ENCODE results near the gene TEDC1.

Gene TEDC1

DNA sequence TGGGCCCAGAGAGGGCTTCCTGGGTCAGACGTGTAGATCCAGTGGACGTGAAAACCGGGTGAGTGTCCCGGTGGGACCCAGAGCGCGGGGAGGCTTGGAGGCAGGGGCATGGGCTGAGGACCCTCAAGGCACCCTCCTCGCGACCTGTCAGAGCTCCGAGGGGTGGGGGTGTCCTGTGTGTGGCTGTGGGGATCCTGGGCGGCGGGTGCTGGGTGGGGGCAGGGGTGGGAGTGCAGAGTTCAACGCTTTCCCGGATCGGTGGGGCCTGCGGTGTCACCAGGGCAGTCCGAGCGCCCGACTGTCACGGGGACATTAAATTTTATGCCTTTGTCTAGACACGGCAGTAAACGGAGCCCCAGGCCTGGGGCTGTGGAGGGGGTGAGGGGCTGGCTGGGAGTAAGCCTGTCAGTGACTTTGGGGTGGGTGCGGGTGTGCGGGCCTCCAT lies 36.4 kb downstream of the TEDC1 start:
- no peak for DNase-seq

DNA sequence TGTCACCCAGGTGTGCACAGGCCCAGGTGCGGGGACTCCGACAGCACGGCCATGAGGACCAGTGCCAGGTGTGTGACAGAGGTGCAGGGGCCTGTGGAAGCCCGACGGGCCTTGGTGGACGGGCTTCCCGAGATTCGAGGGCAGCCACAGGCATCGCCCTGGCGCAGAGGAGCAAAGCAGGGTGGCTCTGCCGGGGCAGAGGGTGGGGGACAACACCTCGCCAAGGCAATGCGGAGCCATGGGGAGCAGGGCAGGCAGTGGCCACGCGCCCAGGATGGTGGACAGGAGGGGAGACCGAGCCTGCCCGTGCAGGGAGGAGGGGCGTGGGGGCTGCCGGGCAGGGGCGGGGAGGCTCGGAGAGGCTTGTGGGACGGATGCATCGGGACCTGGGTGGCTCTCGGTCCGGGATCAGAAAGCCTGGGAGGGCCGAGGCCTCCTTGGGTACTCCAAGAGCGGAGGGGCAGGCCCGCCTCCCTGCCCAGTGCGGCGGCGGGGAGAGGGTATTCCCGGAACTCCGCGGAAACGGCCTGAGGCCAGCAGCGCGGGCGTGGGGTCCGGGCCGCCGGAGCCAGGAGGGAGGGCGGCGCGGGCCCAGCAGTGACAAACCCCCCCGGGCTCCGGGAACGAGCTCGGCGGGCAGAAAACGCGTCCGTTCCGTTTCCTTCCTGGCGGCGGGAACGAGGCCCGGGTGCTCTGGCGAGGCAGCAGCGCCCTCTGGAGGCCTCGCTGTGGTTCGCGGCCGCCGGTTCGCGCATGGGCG lies 37.0 kb downstream of the TEDC1 start:
- peak; percentile 66 for DNase-seq

DNA sequence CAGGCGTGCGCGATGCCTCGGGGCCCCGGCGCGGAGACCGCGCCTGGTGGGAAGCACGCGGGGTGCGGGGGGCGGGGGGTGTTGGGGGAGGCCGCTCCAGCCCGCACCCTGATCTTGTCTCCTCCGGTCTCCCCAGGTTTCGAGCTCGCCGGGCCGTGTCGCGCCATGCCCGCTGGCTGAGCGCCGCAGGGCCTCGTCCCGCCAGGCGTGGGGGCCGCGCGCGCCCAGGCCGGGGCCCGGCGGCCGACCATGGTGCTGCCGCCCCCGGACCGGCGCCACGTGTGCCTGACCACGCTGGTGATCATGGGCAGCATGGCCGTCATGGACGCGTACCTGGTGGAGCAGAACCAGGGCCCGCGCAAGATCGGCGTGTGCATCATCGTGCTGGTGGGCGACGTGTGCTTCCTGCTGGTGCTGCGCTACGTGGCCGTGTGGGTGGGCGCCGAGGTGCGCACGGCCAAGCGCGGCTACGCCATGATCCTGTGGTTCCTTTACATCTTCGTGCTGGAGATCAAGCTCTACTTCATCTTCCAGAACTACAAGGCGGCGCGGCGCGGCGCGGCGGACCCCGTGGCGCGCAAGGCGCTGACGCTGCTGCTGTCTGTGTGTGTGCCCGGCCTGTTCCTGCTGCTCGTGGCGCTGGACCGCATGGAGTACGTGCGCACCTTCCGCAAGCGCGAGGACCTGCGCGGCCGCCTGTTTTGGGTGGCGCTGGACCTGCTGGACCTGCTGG lies 37.7 kb downstream of the TEDC1 start:
- no peak for DNase-seq

GRCh38 chr14:105529319-105529568 lies 38.2 kb downstream of the TEDC1 start:
- DNase-seq = no peak

GRCh38 chr14:105529569-105530284 lies 38.7 kb downstream of the TEDC1 start:
- DNase-seq = no peak

DNA sequence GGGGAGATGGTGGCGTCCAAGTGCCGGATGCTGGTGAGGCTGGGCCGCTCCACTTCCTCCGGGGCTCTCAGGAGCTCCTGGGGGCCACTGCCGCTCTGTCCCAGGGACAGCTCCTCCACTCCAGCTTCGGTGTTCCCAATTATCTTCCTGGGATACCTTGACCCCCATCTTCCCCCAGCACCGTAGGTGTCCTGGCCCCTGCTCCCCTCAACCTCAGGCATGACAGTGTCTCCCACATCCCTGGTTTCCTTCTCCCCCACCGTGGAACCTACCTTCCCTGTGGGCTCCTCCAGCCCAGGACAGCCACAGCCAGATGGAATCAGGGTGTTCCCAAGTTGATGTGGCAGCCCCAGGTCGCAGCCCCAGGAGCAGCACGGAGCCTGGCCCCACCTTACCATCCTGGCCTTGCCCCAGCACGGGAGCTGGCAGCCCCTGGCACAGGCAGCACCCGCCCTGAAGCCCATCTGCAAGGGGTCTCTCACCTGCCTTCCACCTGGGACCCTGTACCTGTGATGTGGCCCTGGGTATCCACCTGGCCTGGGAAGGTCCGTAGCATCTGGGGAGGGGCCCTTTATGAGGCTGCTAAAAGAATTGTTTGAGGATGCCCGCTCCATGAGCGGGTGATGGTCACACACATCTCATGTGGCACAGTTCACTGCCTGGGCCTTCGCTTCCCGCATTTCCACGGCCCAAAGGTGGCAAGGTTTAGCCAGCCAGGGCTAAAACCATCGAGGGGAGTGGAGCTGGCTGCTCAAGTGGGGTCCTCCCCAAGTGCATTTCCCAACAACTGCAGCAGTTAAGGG lies 39.4 kb downstream of the TEDC1 start:
- DNase-seq = no peak

DNA sequence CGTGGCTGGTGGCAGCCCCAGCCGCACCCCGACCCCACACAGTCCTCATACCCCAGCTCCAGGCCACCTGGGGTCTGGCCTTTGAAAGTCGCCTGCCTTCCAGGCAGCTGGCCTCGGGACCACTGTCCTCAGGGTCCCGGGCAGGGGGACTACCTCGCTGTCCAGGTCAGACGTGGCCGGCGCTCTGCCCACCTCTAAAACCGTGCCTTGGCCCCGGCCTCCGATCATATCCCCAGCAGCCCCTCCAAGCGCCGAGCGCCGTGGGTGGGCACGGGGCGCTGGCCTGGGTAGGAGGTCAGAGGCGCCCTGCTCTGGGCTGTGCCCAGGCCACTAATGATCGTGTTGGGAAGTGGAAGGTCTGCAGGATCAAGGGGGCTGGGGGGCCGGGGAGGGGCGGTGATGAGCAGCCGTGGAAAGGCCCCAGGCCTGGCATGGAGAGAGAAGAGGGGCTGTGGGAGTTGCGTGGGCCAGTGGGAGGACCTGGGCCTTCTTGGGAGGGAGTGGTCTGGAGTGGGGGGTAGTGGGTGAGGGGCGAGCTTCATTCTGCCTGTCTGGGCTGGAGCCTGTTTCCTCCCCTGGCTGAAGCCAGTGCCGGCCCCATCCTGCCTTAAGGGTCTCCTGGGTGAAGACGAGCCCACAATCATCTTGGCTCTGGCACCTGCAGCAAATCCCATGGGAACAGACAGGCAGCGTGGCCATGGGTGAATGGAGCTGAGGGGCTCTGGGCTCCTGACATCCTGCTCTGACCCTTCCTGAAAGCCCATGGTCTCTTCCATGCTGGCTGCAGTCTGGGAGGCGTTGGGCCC lies 40.2 kb downstream of the TEDC1 start:
- DNase-seq = no peak

DNA sequence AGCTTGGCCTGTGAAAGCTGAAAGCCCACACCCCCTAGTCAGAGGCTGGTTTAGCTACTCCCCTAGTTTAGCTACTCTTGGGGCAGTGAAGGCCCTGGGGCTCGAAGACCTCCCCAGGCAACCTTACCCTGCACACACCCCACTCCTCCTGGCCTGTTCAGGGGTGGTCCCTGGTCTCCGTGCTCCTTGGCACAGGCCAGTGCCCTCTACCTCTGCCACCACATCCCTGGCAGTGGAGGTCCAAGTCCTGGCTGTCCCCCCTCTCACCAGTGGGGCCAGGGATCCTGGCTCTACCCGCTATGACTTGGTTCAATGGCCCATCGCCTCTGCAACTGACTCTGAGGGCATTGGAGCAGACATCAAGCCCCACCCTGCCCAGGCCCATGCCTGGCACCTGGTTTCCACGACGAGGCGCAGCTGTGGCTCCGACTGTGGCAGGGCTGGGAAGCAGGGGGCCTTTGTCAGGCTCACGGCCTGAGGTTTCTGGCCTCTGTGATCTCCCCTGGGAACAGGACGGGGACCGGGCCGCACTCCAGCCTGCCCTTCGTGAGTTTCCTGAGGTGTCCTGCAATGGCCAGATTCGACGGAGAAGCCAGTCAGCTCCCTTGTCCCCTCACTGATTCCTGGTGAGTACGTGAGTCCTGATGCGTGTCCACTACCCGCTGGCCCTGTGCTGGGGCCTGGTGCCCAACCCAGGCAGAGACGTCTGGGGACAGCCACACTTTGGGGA lies 41.0 kb downstream of the TEDC1 start:
- DNase-seq = no peak

DNA sequence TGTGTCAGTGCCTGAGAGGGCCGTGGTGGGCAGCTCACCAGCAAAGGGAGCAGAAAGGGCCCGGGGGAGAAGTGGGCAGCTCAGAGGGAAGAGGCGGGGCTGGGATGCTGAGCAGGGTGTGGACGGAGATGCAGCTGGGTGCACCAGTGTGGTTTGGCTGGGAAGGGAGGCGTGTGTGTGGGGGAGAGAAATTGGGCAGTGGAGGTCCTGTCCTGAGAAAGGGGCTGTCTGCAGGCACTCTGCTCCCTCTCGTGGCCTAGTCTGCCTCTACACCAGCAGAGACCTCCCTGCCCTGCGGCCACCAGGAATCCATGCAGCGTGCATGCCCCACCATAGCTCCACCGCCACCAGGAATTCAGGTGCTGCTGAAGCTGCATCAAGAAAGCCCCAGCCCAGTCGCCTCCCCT lies 41.7 kb downstream of the TEDC1 start:
- DNase-seq = no peak

DNA sequence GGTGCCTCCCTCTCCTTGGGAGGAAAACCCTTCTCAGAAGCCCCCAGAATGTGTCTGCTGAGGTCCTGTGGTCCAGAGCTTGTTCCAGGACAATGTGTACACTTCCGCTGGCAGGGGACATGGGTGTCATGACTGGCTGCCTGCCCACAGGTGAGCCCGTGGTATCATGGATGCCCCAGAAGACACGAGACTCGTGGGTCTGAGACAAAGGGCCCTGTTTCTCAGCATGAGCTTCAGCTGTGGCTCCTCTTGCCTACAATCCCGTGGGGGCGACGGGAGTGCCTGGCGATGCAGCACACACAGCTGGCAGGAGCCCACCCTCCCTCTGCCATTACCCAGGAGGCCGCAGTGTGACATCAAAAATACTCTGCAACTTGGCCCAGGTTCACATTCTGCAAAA lies 42.3 kb downstream of the TEDC1 start:
- DNase-seq = no peak

GRCh38 chr14:105533811-105534498 lies 42.9 kb downstream of the TEDC1 start:
- DNase-seq = no peak

- no peak for DNase-seq
Measured at GRCh38 chr14:105534586-105534985, 43.5 kb downstream of the TEDC1 start.

DNA sequence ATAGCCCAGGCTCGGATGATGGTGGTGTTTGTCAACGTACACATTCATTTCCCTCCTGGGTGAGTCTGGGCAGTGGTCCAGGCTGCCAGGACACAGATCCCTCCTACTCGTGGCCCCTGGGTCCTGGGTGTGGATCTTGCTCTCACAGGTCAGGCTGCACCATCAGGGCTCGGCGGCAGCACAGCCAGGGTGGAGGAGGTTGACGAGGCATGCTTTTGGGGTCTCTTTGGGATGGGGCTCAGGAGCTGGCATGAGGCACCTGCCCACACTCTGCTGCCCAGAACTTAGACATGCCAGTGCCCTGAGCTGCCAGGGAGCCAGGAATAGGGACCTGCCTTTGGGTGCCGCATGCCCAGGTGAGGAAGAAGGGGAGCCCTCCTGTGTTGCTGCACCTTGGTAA lies 45.0 kb downstream of the TEDC1 start:
- DNase-seq = no peak

DNA sequence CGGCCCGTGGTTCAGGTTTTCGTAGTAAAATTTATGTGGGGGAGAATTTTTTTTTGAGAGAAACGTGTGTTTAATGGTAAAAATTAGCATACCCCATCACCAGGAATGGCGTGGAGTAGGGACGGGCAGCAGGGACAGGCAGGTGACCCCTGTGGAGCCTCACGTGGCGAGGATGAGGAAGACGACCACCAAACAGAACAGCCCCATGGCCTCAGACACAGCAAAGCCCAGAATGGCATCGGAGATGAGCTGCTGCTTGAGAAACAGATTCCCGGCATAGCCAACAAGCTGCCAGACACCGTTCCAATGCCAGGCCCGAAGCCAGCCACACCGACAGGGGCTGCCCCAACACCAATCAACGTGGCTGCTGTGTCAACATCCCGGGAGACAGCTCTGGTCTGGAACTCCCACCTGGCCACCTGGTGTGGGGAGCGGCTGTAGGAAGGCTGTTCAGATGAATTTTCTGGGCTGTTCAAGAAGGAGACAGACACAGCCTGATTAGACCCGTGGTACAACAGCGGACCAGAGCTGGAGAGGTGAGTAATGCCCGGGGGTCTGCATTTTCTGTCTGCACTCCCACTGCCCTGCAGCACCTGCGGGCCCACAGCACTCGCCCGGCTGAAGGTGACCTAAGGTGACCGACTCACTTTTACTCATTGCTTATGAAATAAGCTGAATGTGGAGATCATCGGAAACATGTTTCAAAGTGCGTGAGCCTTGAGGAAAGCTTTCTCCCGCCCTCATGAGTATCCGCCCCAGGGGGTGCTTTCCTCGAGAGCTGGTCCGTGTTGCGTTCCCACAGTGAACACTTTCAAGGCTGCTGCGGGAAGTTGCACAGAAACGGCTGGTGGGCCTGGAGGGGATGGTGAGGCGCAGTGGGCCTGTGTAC lies 45.9 kb downstream of the TEDC1 start:
- no peak for DNase-seq

- DNase-seq = peak; percentile 65
Measured at GRCh38 chr14:105537580-105538474, 46.8 kb downstream of the TEDC1 start.

DNA sequence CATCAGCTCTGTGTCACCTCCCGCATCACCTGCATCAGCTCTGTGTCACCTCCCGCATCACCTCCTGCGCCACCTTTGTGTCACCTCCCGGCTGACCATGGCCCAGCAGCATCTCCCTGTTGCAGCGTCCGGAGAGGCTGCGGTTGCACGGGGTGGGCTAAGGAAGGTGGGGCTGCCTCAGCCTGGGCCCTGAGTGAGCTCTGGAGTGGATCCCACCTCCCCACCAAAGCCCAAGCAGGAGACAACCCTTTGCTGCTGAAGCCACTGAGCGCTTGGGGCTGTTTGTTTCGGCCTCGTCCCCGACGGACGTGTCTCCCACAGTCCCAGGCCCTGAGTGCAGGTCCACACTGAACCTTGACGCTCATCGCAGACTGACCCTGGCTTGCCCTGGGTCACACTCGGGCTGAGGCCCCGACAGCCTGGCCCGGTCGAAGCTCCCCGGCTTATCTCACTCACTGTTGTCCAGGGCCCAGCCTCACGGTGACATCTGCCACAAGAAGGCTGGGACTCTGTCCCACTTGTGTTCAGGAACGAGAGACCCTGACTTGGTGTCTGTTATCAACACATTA lies 47.5 kb downstream of the TEDC1 start:
- no peak for DNase-seq

DNA sequence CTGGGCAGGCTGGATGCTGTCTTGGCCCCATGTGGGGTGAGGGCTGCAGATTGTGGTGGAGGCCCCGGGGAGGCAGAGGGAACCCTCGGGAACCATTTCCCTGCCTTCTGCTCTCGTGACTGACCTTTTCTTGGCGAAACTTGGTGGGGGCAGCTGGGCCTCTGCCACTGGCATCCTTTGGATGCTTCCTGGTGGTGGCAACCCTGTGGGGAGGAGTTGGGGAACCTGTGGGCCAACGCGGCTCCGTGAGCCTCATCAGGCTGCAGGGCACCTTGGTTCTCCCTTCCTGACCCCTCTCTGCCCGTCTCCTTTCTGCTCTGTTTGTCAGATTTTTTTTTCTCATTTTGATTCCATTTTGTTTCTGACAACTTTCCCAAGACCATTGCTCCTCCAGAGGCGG lies 49.8 kb downstream of the TEDC1 start:
- no peak for DNase-seq

- no peak for DNase-seq
Measured at GRCh38 chr14:105541218-105541875, 50.3 kb downstream of the TEDC1 start.
